Activated naive CD4-positive, alpha-beta T cell treated with anti-CD3 and anti-CD28 coated beads for 36 hours (primary cell): ENCODE results near the gene CLEC12A. TPM values are rescaled to one million over a fixed set of nuclear protein-coding genes. Genes with fewer than 3 reads are reported as not detected.
"Not testable (repeated sequence)": the region's sequence is repeated elsewhere in the genome, so short reads cannot be mapped to it uniquely, and the experiment has no call there.

Experiments
- CTCF ChIA-PET: fragments of 350-600 bp; sonication (Branson Sonifier 250); formaldehyde crosslinking; loops from one replicate; lab custom pipeline; 2021; ENCODE audit warnings: antibody characterized with exemption; lab: Charles Lee
- DNase-seq: peaks from one replicate; pipeline ENCODE4 v3.0.0-alpha.2; 2020
- H3K27ac Mint-ChIP-seq: one replicate; pipeline ENCODE4 v1.8.0; 2021; ENCODE audit warnings: mild to moderate bottlenecking, mixed read lengths
- H3K27me3 Mint-ChIP-seq: one replicate; pipeline ENCODE4 v1.8.0; 2021; ENCODE audit warnings: low read depth, mixed read lengths
- H3K36me3 Mint-ChIP-seq: one replicate; pipeline ENCODE4 v1.8.0; 2021; ENCODE audit warnings: low read depth, mixed read lengths
- H3K4me1 Mint-ChIP-seq: one replicate; pipeline ENCODE4 v1.8.0; 2021; ENCODE audit warnings: low read depth, mixed read lengths
- H3K4me3 Mint-ChIP-seq: one replicate; pipeline ENCODE4 v1.8.0; 2021; ENCODE audit warnings: mild to moderate bottlenecking, moderate library complexity, mixed read lengths
- H3K9me3 Mint-ChIP-seq: one replicate; pipeline ENCODE4 v1.8.0; 2021; ENCODE audit warnings: mixed read lengths
- intact Hi-C: fragments of 100-400 bp; cut with micrococcal nuclease; formaldehyde crosslinking; loops from one replicate; pipeline ENCODE4 v1.15.1; 2023
- total RNA-seq, 2 experiments: library from RNA; stranded (reverse); gene quantifications; one replicate each; pipeline ENCODE4 v1.2.3, GENCODE V29; 2021

Gene CLEC12A
- total RNA-seq, 2 experiments from 2014 or later: not detected

- no peaks in the 10 kb centered on the region for H3K4me1 Mint-ChIP-seq
- CTCF ChIA-PET: interaction anchor here (0.6 to 3.1 kb wide), 4 partner anchors 8 to 118 kb away, joined by 3 to 16 read pairs (median 5); partner anchors contain the start of gene CLEC12B
- intact Hi-C loops: no loop called here
- DNase-seq: no peak
- H3K36me3 Mint-ChIP-seq: no peaks in the 10 kb centered on the region
- no peak overlapping the region for H3K4me3 Mint-ChIP-seq
- H3K9me3 Mint-ChIP-seq: no peaks in the 10 kb centered on the region
- H3K27me3 Mint-ChIP-seq: peaks cover 5% of the 10 kb centered on the region
- H3K27ac Mint-ChIP-seq: no peak overlapping the region
Measured at GRCh38 chr12:10018386-10018785, 47.2 kb downstream of the CLEC12A start.

- H3K9me3 Mint-ChIP-seq: no peaks in the 10 kb centered on the region
- H3K4me1 Mint-ChIP-seq: no peaks in the 10 kb centered on the region
- no peak overlapping the region for H3K27ac Mint-ChIP-seq
- DNase-seq: no peak
- CTCF ChIA-PET: no interaction called here
- H3K4me3 Mint-ChIP-seq: no peak overlapping the region
- intact Hi-C loops: no loop called here
- no peaks in the 10 kb centered on the region for H3K36me3 Mint-ChIP-seq
- H3K27me3 Mint-ChIP-seq: peaks cover 3% of the 10 kb centered on the region
Measured at GRCh38 chr12:10021342-10021741, 50.1 kb downstream of the CLEC12A start.

GRCh38 chr12:10025236-10025635, 54.0 kb downstream of the CLEC12A start:
- no peaks in the 10 kb centered on the region for H3K4me1 Mint-ChIP-seq
- intact Hi-C loops: no loop called here
- no peak overlapping the region for H3K4me3 Mint-ChIP-seq
- CTCF ChIA-PET: no interaction called here
- no peak overlapping the region for H3K27ac Mint-ChIP-seq
- no peaks in the 10 kb centered on the region for H3K9me3 Mint-ChIP-seq
- no peaks in the 10 kb centered on the region for H3K27me3 Mint-ChIP-seq
- no peaks in the 10 kb centered on the region for H3K36me3 Mint-ChIP-seq
- DNase-seq: no peak

GRCh38 chr12:10026666-10027065, 55.5 kb downstream of the CLEC12A start:
- H3K4me3 Mint-ChIP-seq, DNase-seq, H3K4me1 Mint-ChIP-seq, H3K27me3 Mint-ChIP-seq, H3K36me3 Mint-ChIP-seq, H3K9me3 Mint-ChIP-seq, H3K27ac Mint-ChIP-seq, intact Hi-C loops: not testable (repeated sequence)
- CTCF ChIA-PET: interaction anchor here (1.1 kb wide), 1 partner anchor 214 kb away, joined by 4 read pairs; no protein-coding TSS in a partner anchor

- H3K4me1 Mint-ChIP-seq: no peaks in the 10 kb centered on the region
- no peaks in the 10 kb centered on the region for H3K36me3 Mint-ChIP-seq
- H3K4me3 Mint-ChIP-seq: no peak overlapping the region
- H3K27me3 Mint-ChIP-seq: no peaks in the 10 kb centered on the region
- H3K27ac Mint-ChIP-seq: no peak overlapping the region
- intact Hi-C loops: no loop called here
- no peaks in the 10 kb centered on the region for H3K9me3 Mint-ChIP-seq
- CTCF ChIA-PET: no interaction called here
- no peak for DNase-seq
Measured at GRCh38 chr12:10027311-10027710, 56.1 kb downstream of the CLEC12A start.

GRCh38 chr12:10027721-10028120, 56.5 kb downstream of the CLEC12A start:
- H3K4me1 Mint-ChIP-seq: no peaks in the 10 kb centered on the region
- H3K9me3 Mint-ChIP-seq: no peaks in the 10 kb centered on the region
- intact Hi-C loops: no loop called here
- DNase-seq: no peak
- H3K27me3 Mint-ChIP-seq: no peaks in the 10 kb centered on the region
- no peak overlapping the region for H3K4me3 Mint-ChIP-seq
- no peaks in the 10 kb centered on the region for H3K36me3 Mint-ChIP-seq
- no peak overlapping the region for H3K27ac Mint-ChIP-seq
- CTCF ChIA-PET: interaction anchor here (0.6 kb wide), 1 partner anchor 87 kb away, joined by 3 read pairs; no protein-coding TSS in a partner anchor

GRCh38 chr12:10030446-10030845, 59.2 kb downstream of the CLEC12A start, which contains the start of gene CLEC9A:
Gene CLEC9A, plus strand, starts transcription at chr12:10030682. Its CDS starts 22,006 bp downstream, at chr12:10052688.
- intact Hi-C loops: no loop called here
- DNase-seq: no peak
- no peak within 1 kb of the TSS for H3K4me3 Mint-ChIP-seq
- H3K4me1 Mint-ChIP-seq: no peaks in the 10 kb centered on the region
- H3K36me3 Mint-ChIP-seq: no peaks in the 10 kb centered on the region
- H3K27ac Mint-ChIP-seq: no peak within 1 kb of the TSS
- H3K9me3 Mint-ChIP-seq: no peaks in the 10 kb centered on the region
- no peaks in the 10 kb centered on the region for H3K27me3 Mint-ChIP-seq
- CTCF ChIA-PET: interaction anchor here (1.0 to 3.5 kb wide), 2 partner anchors 109 to 122 kb away, joined by 4 to 14 read pairs; no protein-coding TSS in a partner anchor

- Mint-ChIP-seq H3K4me1 (no peaks in the 10 kb centered on the region), H3K36me3 (no peaks in the 10 kb centered on the region), H3K9me3 (no peaks in the 10 kb centered on the region), H3K27me3 (no peaks in the 10 kb centered on the region), H3K27ac (no peak overlapping the region), H3K4me3 (no peak overlapping the region)
- CTCF ChIA-PET: interaction anchor here (1.0 to 3.5 kb wide), 2 partner anchors 108 to 121 kb away, joined by 4 to 14 read pairs; no protein-coding TSS in a partner anchor
- DNase-seq: no peak
- intact Hi-C loops: no loop called here
Measured at GRCh38 chr12:10031321-10031720, 60.1 kb downstream of the CLEC12A start.

- CTCF ChIA-PET: interaction anchor here (3.5 kb wide), 1 partner anchor 108 kb away, joined by 14 read pairs; no protein-coding TSS in a partner anchor
- no peaks in the 10 kb centered on the region for H3K27me3 Mint-ChIP-seq
- no peaks in the 10 kb centered on the region for H3K9me3 Mint-ChIP-seq
- H3K36me3 Mint-ChIP-seq: no peaks in the 10 kb centered on the region
- intact Hi-C loops: no loop called here
- H3K27ac Mint-ChIP-seq: no peak overlapping the region
- H3K4me3 Mint-ChIP-seq: no peak overlapping the region
- no peak for DNase-seq
- no peaks in the 10 kb centered on the region for H3K4me1 Mint-ChIP-seq
Measured at GRCh38 chr12:10031771-10032175, 60.6 kb downstream of the CLEC12A start.

- no peaks in the 10 kb centered on the region for H3K9me3 Mint-ChIP-seq
- no peaks in the 10 kb centered on the region for H3K36me3 Mint-ChIP-seq
- H3K4me3 Mint-ChIP-seq: no peak overlapping the region
- CTCF ChIA-PET: interaction anchor here (0.7 to 1.7 kb wide), 6 partner anchors 15 to 157 kb away, joined by 3 to 8 read pairs (median 3); partner anchors contain the start of gene CLEC12B
- H3K4me1 Mint-ChIP-seq: no peaks in the 10 kb centered on the region
- H3K27ac Mint-ChIP-seq: no peak overlapping the region
- no peaks in the 10 kb centered on the region for H3K27me3 Mint-ChIP-seq
- intact Hi-C loops: loop anchor here (1.0 kb wide), 2 partner anchors 106 to 156 kb away; no protein-coding TSS in a partner anchor
- DNase-seq: no peak
Measured at GRCh38 chr12:10033783-10034545, 62.8 kb downstream of the CLEC12A start.
